Epithelial cell of esophagus (primary cell): Measurements from ENCODE around the gene SEZ6L.

Source experiments
- DNase-seq: peaks from one replicate; pipeline ENCODE4 v3.0.0; 2010; ENCODE audit warnings: low read depth
- H3K4me3 ChIP-seq: 2 replicates; pipeline ENCODE4 v1.5.1; 2011; ENCODE audit warnings: mild to moderate bottlenecking, low read length, control low read depth
- TF ChIP-seq, protein P1 (sequence below): IDR thresholded peaks from 2 replicates; pipeline ENCODE4 v1.5.1; 2011; ENCODE audit warnings: low read depth, mild to moderate bottlenecking, low read length, control low read depth, inconsistent platforms; ENCODE audit not compliant: insufficient read depth; ENCODE audit errors: missing control alignments

Gene SEZ6L

DNA sequence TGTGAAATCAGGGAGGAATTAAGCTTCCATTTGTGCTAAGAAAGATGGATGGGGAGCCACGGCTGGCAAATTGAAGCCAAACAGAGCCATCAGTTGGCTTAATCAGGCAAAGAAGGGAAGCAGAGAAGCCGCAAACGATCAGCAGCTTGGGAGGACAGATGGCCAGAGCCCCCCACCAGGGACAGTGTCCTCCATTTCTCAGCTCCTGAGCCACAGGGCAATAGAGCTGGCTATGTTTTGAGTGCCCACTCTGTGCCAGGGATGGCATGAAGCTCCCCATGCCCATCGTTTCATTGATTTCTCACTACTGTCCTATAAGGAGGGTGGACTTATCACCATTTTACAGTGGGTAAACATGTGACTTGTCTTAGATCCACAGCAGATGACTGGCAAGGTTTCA lies 133.5 kb downstream of the SEZ6L start:
- DNase-seq: no peak
- TF ChIP-seq, protein P1, sequence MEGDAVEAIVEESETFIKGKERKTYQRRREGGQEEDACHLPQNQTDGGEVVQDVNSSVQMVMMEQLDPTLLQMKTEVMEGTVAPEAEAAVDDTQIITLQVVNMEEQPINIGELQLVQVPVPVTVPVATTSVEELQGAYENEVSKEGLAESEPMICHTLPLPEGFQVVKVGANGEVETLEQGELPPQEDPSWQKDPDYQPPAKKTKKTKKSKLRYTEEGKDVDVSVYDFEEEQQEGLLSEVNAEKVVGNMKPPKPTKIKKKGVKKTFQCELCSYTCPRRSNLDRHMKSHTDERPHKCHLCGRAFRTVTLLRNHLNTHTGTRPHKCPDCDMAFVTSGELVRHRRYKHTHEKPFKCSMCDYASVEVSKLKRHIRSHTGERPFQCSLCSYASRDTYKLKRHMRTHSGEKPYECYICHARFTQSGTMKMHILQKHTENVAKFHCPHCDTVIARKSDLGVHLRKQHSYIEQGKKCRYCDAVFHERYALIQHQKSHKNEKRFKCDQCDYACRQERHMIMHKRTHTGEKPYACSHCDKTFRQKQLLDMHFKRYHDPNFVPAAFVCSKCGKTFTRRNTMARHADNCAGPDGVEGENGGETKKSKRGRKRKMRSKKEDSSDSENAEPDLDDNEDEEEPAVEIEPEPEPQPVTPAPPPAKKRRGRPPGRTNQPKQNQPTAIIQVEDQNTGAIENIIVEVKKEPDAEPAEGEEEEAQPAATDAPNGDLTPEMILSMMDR: no peak
- H3K4me3 ChIP-seq: no peak overlapping the region

DNA sequence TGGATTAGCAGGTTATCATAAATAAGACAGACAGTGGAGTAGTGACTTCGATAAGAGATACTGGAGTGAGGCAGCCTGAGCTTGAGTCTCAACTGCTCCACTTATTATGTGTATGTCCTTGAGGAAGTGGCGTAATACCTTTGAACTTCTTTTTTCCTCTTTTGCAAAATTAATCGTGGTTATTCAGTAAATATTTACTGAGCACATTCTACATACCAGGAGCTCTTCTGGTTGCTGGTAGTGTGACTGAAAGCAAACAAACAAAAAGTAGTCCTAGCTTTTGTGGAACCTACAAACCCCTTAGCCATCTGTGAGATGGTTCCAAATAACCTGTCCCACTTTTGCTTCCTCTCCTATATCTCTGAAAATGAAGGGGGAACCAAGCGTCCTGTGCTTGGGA lies 134.2 kb downstream of the SEZ6L start:
- no peak overlapping the region for H3K4me3 ChIP-seq
- TF ChIP-seq, protein P1: no peak
- DNase-seq: no peak

DNA sequence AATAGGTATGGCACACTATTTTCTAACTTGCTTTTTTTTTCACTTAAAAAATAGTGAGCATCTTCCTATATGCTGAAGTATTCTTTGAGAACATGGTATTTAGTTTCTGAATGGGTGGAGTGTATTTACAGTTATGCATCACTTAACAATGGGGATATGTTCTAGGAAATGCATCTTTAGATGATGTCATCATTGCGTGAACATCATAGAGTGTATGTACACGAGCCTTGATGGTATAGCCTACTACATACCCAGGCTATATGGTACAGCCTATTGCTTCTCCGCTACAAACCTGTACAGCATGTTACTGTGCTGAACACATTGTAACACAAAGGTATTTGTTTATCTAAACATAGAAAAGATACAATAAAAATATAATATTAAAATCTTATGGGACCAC lies 135.5 kb downstream of the SEZ6L start:
- TF ChIP-seq, protein P1: no peak
- DNase-seq: no peak
- H3K4me3 ChIP-seq: no peak overlapping the region

DNA sequence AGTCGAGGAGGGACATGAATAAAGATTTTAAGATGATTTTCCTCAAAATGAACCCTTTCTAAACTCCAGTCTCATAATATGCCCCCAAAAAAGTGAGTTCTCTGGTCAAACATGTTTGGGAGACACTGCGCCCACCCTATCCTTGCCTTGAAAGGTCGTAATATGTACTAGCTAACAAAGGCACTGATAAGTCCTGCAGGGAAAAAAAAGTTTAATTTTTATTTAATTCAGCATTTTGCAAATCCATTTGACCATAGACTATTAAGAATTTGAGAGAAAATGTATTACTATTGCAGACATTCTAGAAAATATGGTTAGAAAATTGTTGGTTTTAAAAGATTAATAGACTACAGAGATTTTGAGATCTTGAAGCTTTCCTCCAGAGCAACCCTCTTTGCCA lies 139.2 kb downstream of the SEZ6L start:
- TF ChIP-seq, protein P1: no peak
- DNase-seq: no peak
- no peak overlapping the region for H3K4me3 ChIP-seq

DNA sequence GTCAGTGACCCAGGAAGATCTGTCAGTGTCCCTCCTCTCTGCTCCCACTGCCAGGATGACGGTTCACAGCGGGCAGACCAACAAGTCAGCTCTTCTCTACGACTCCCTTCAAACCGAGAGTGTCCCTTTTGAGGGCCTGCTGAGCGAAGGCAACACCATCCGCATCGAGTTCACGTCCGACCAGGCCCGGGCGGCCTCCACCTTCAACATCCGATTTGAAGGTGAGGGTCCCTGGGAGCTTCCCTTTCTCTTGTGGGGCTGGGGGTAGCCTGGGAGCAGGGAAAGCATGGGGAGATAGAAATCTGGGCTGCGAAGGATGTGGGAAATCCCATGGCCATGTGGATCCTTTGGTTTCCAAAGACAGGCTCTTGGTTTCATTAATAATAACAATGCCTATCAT lies 141.4 kb downstream of the SEZ6L start:
- no peak overlapping the region for H3K4me3 ChIP-seq
- DNase-seq: no peak
- TF ChIP-seq, protein P1: no peak

DNA sequence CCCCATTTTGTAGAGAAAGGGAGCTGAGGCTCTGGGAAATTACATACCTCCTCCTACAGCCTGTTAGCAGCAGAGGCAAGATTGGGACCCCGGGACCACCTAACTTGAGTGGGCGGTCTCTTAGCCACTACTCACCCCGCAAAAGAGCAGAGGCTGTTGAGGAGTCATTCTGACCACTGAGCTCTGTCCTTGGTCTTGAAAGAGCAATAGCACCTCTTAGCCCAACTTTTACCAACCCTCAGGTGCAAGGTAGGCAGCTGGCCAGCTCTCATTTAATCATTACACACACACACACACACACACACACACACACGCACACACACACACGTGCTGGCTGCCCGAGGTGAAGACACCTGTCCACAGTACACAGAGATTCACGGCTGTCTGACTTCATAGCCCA lies 144.0 kb downstream of the SEZ6L start:
- DNase-seq: no peak
- no peak overlapping the region for H3K4me3 ChIP-seq
- TF ChIP-seq, protein P1: no peak

DNA sequence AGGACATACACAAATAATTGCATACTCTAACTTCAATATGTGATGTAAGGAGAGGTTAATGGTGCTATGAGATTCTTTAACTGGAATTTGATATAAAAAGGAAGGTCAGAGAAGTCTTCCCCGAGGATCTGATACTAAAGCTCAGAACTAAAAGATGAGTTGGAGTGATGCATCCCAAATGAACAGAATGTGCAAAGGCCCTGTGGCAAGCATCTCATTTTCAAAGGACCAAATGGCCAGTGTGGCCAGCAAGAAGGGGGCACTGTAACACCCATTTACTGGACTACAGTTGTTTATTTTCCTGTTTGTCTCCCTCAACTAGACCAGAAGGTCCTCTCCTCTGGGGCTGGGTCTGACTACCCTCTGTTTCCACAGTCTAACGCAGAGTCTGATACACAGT lies 144.9 kb downstream of the SEZ6L start:
- TF ChIP-seq, protein P1: no peak
- DNase-seq: no peak
- no peak overlapping the region for H3K4me3 ChIP-seq
